Mesothelial cell of epicardium (in vitro differentiated cells): Measurements from ENCODE around the gene ABCA1. TPM values are rescaled to one million over a fixed set of nuclear protein-coding genes. Genes with fewer than 3 reads are reported as not detected.

Source experiments
- DNase-seq, 2 experiments: peaks; one replicate each; pipeline ENCODE4 v3.0.0; 2021; ENCODE audit warnings: low spot score in 2 of 2; ENCODE audit not compliant: unreplicated experiment in 2 of 2
- H3K27ac Mint-ChIP-seq: 2 replicates; pipeline ENCODE4 v1.8.0; 2021; ENCODE audit warnings: mixed read lengths
- H3K27me3 Mint-ChIP-seq: 2 replicates; pipeline ENCODE4 v1.8.0; 2021; ENCODE audit warnings: low read depth, mixed read lengths
- H3K36me3 Mint-ChIP-seq: 2 replicates; pipeline ENCODE4 v1.8.0; 2021; ENCODE audit warnings: mixed read lengths
- H3K4me1 Mint-ChIP-seq: 2 replicates; pipeline ENCODE4 v1.8.0; 2021; ENCODE audit warnings: mixed read lengths
- H3K4me3 Mint-ChIP-seq: 2 replicates; pipeline ENCODE4 v1.8.0; 2021; ENCODE audit warnings: mild to moderate bottlenecking, moderate library complexity, mixed read lengths
- H3K9me3 Mint-ChIP-seq: 2 replicates; pipeline ENCODE4 v1.8.0; 2021; ENCODE audit warnings: mixed read lengths
- CTCF ChIP-seq: fragments of 200-600 bp; sonication (generic); IDR thresholded peaks from one replicate; pipeline ENCODE4 v1.5.0; 2021; ENCODE audit warnings: antibody characterized with exemption; ENCODE audit not compliant: unreplicated experiment
- total RNA-seq: library from RNA; stranded (reverse); gene quantifications from 3 replicates; pipeline ENCODE4 v1.2.1, GENCODE V29; 2021

The ABCA1 gene
- total RNA-seq, 1 donor from 2014 or later, result 39.9 TPM

GRCh38 chr9:104747565-104748358 is 180.2 kb downstream of the ABCA1 start, which contains the start of gene NIPSNAP3A:
TSS of gene NIPSNAP3A (plus strand) at chr9:104747683. CDS start at chr9:104747793, 110 bp downstream.
- no peaks in the 10 kb centered on the region for H3K27me3 Mint-ChIP-seq
- H3K36me3 Mint-ChIP-seq, result peaks cover 2% of the 10 kb centered on the region
- no peak for TF ChIP-seq CTCF
- DNase-seq, result peak; percentile 61 to 83
- H3K27ac Mint-ChIP-seq, result peak within 1 kb of the TSS; percentile 96
- no peaks in the 10 kb centered on the region for H3K9me3 Mint-ChIP-seq
- H3K4me3 Mint-ChIP-seq, result peak within 1 kb of the TSS; percentile 88
- H3K4me1 Mint-ChIP-seq, result peaks cover 17% of the 10 kb centered on the region

DNA sequence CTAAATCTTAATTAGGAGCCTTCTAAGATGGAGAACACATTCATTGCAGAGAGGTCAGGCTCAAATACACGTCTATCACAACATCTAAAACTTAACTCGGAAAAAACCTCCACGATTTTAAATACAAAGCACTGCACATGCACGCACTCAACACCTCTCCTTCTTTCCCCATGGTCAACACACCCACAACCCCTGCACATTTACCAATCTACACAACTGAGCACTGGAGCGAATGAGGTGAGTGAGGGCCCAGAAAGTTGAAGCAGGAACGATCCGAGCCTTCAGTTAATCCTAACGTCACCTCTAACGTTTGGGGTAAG is 180.8 kb downstream of the ABCA1 start:
- Mint-ChIP-seq H3K4me1 (peaks cover 17% of the 10 kb centered on the region), H3K36me3 (peaks cover 2% of the 10 kb centered on the region), H3K9me3 (no peaks in the 10 kb centered on the region), H3K27me3 (no peaks in the 10 kb centered on the region), H3K27ac (peak overlapping the region; percentile 96), H3K4me3 (peak overlapping the region; percentile 88)
- no peak for TF ChIP-seq CTCF
- DNase-seq, result no peak

- Mint-ChIP-seq H3K4me1 (peaks cover 17% of the 10 kb centered on the region), H3K27me3 (no peaks in the 10 kb centered on the region), H3K9me3 (no peaks in the 10 kb centered on the region), H3K27ac (peak overlapping the region; percentile 96), H3K36me3 (peaks cover 2% of the 10 kb centered on the region), H3K4me3 (peak overlapping the region; percentile 88)
- no peak for TF ChIP-seq CTCF
- no peak for DNase-seq
Observed at GRCh38 chr9:104746798-104747197, 181.2 kb downstream of the ABCA1 start.

GRCh38 chr9:104746285-104746684 is 181.7 kb downstream of the ABCA1 start:
- TF ChIP-seq CTCF, result no peak
- H3K9me3 Mint-ChIP-seq, result no peaks in the 10 kb centered on the region
- peaks cover 2% of the 10 kb centered on the region for H3K36me3 Mint-ChIP-seq
- no peaks in the 10 kb centered on the region for H3K27me3 Mint-ChIP-seq
- no peak for DNase-seq
- H3K4me3 Mint-ChIP-seq, result peak overlapping the region; percentile 30
- no peak overlapping the region for H3K27ac Mint-ChIP-seq
- H3K4me1 Mint-ChIP-seq, result peaks cover 17% of the 10 kb centered on the region

DNA sequence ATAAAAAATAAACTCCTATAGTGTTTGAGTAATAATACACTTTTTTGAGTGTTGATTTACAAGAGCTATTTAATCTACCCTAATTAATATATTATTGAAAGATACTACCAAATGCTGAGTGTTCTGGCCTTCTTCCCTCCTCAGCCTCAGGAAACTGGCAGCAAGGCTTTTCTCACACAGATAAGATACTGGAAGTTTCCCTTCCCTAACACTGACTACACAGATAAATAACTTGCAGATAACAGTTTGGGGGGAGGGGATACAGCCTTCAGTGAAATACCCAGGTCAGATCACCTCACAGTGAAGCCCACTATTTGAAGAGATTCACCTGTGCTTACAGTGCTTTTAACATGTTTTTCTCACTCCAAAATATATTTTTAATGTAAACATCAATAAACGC is 182.1 kb downstream of the ABCA1 start:
- H3K9me3 Mint-ChIP-seq, result no peaks in the 10 kb centered on the region
- TF ChIP-seq CTCF, result no peak

More for the DNA sequence above, 182.1 kb downstream of the ABCA1 start:
- no peak for DNase-seq
- peaks cover 17% of the 10 kb centered on the region for H3K4me1 Mint-ChIP-seq
- no peaks in the 10 kb centered on the region for H3K36me3 Mint-ChIP-seq
- H3K27me3 Mint-ChIP-seq, result no peaks in the 10 kb centered on the region
- no peak overlapping the region for H3K27ac Mint-ChIP-seq
- H3K4me3 Mint-ChIP-seq, result no peak overlapping the region
